K562 (cell line): ENCODE results near the gene SYT7. TPM values are rescaled to one million over a fixed set of nuclear protein-coding genes. Genes with fewer than 3 reads are reported as not detected.
A peak's percentile ranks its signal among the peaks of the same experiment; 100 is the strongest.

ENCODE experiments used
- ATAC-seq: fragments of 200-7000 bp; cut with Tn5 transposase; 3 replicates; pipeline ENCODE4 v1.9.1; 2020; ENCODE audit warnings: moderate library complexity
- BruUV-seq: library from RNA; stranded (reverse); fragments of 400-500 nt; replicated peaks from 2 replicates; lab custom pipeline; 2021; lab: Mats Ljungman, UMichigan
- CTCF ChIA-PET: fragments of 300-600 bp; formaldehyde crosslinking; extraction: SDS; loops from one replicate; lab custom pipeline; 2021; ENCODE audit warnings: low intra/inter-chr PET ratio; lab: Yijun Ruan, JAX
- POLR2A ChIA-PET: fragments of 300-600, 350-650 bp; sonication (Branson Sonifier 250); formaldehyde crosslinking; extraction: SDS; loops from one replicate; lab custom pipeline; 2021; ENCODE audit warnings: antibody characterized with exemption, inconsistent platforms; lab: Yijun Ruan, JAX
- DNase-seq, 4 experiments: peaks; one replicate each; pipeline versions ENCODE4 v3.0.0 to v3.0.0-alpha.2; 2011 to 2018; ENCODE audit warnings: low spot score in 3 of 4, mixed read lengths in 3 of 4; ENCODE audit errors: extremely low read depth in 1 of 4
- FAIRE-seq: peaks from 2 replicates; lab custom pipeline; 2011; peaks lifted over from hg19 to GRCh38; lab: Jason Lieb, UNC
- H2AFZ ChIP-seq: 2 replicates; pipeline ENCODE4 v1.6.0; 2011; ENCODE audit warnings: low read depth, low read length, control low read depth, inconsistent platforms
- H3K27ac ChIP-seq: fragments of 200-600 bp; 3 replicates; pipeline ENCODE4 v1.8.0; 2011; ENCODE audit warnings: low read depth, mild to moderate bottlenecking, control low read depth, inconsistent platforms, low read length, moderate library complexity, mixed read lengths; ENCODE audit errors: extremely low read depth
- H3K27me3 ChIP-seq, 2 experiments: fragments of 300-600 bp in 1 of 2; 2 replicates in 1 of 2; 3 replicates in 1 of 2; pipeline versions ENCODE4 v1.6.0 to v1.8.0; 2011; ENCODE audit warnings: inconsistent platforms in 2 of 2, low read length in 2 of 2, mild to moderate bottlenecking in 1 of 2, mixed read lengths in 1 of 2, moderate library complexity in 1 of 2; ENCODE audit not compliant: control insufficient read depth in 2 of 2, insufficient read depth in 2 of 2
- H3K36me3 ChIP-seq: fragments of 300-600 bp; 3 replicates; pipeline ENCODE4 v1.8.0; 2011; ENCODE audit warnings: mild to moderate bottlenecking, low read length, inconsistent platforms; ENCODE audit not compliant: control insufficient read depth, insufficient read depth
- H3K4me1 ChIP-seq, 2 experiments: fragments of 200-600 bp in 1 of 2; replicated peaks in 1 of 2; 2 replicates in 1 of 2; 3 replicates in 1 of 2; pipeline versions ENCODE4 v1.5.1 to v1.8.0; 2011; ENCODE audit warnings: inconsistent platforms in 2 of 2, low read length in 2 of 2, mild to moderate bottlenecking in 1 of 2, mixed read lengths in 1 of 2, moderate library complexity in 1 of 2; ENCODE audit not compliant: control insufficient read depth in 2 of 2, insufficient read depth in 2 of 2
- H3K4me2 ChIP-seq: 2 replicates; pipeline ENCODE4 v1.6.1; 2011; ENCODE audit warnings: low read length, control low read depth, inconsistent platforms, mixed read lengths; ENCODE audit not compliant: insufficient read depth
- H3K4me3 ChIP-seq: fragments of 200-600 bp; sonication (generic), shearing (Covaris generic); 2 replicates; pipeline ENCODE4 v1.5.1; 2016; ENCODE audit warnings: control low read depth, inconsistent platforms
- H3K79me2 ChIP-seq: fragments of 200-600 bp; 3 replicates; pipeline ENCODE4 v1.8.0; 2011; ENCODE audit warnings: low read length, inconsistent platforms; ENCODE audit not compliant: control insufficient read depth, insufficient read depth
- H3K9ac ChIP-seq, 2 experiments: 2 replicates each; pipeline versions ENCODE4 v1.6.0 to v1.6.1; 2011; ENCODE audit warnings: low read depth in 2 of 2, low read length in 2 of 2, control low read depth in 1 of 2, inconsistent platforms in 1 of 2, mild to moderate bottlenecking in 1 of 2, mixed read lengths in 1 of 2; ENCODE audit not compliant: insufficient read depth in 1 of 2
- H3K9me1 ChIP-seq: one replicate; pipeline ENCODE4 v1.6.0; 2011; ENCODE audit warnings: inconsistent platforms, mild to moderate bottlenecking, low read length, moderate library complexity; ENCODE audit not compliant: control insufficient read depth, insufficient read depth
- H3K9me3 ChIP-seq: replicated peaks from 2 replicates; pipeline ENCODE4 v1.5.1; 2011; ENCODE audit warnings: low read depth, low read length, inconsistent platforms; ENCODE audit not compliant: control insufficient read depth, insufficient read depth
- H4K20me1 ChIP-seq: replicated peaks from 2 replicates; pipeline ENCODE4 v1.6.1; 2011; ENCODE audit warnings: low read length, inconsistent platforms, mixed read lengths; ENCODE audit not compliant: control insufficient read depth, insufficient read depth
- ERF ChIP-seq: fragments of 450-650 bp; formaldehyde crosslinking; IDR thresholded peaks from 2 replicates; pipeline ENCODE4 v1.4.0; 2020; ENCODE audit warnings: mild to moderate bottlenecking, mixed read lengths
- KLF1 ChIP-seq: fragments of 450-650 bp; IDR thresholded peaks from 2 replicates; pipeline ENCODE4 v1.6.1; 2016; ENCODE audit warnings: missing genetic modification characterization, missing compliant biosample characterization
- REST ChIP-seq, 2 experiments: fragments of 450-650 bp; formaldehyde crosslinking in 1 of 2; IDR thresholded peaks; 2 replicates each; pipeline versions ENCODE4 v1.4.0 to v1.6.1; 2014 to 2020; ENCODE audit warnings: mild to moderate bottlenecking in 2 of 2, borderline replicate concordance in 1 of 2, low read depth in 1 of 2
- SMC3 ChIP-seq: conservative IDR thresholded peaks from 2 replicates; pipeline ENCODE4 v1.6.1; 2011; ENCODE audit warnings: low read depth, low read length, improper control_type of control experiment; ENCODE audit not compliant: insufficient read depth
- STAG1 ChIP-seq: sonication (generic); formaldehyde crosslinking; IDR thresholded peaks from 2 replicates; pipeline ENCODE4 v1.5.0; 2020; ENCODE audit warnings: missing genetic modification reagents, borderline replicate concordance
- TCFL5 ChIP-seq: fragments of 250-450 bp; sonication (Bioruptor Pico); conservative IDR thresholded peaks from 2 replicates; pipeline ENCODE4 v1.6.1; 2021; ENCODE audit warnings: mild to moderate bottlenecking, moderate library complexity, matching md5 sums
- XRCC5 ChIP-seq: fragments of 200-400 bp; formaldehyde crosslinking; IDR thresholded peaks from 2 replicates; pipeline ENCODE4 v1.6.1; 2017; ENCODE audit warnings: low read depth, mild to moderate bottlenecking, low read length
- ZKSCAN3 ChIP-seq: fragments of 250-450 bp; sonication (Bioruptor Pico); IDR thresholded peaks from 2 replicates; pipeline ENCODE4 v1.4.0; 2020
- WGBS: fragments of 100-300 bp; shearing (Covaris generic); methylation state at CpG from one replicate; pipeline ENCODE4 v1.1.6; 2016; ENCODE audit warnings: low coverage, mixed read lengths; ENCODE audit not compliant: insufficient coverage; ENCODE audit errors: missing lambda C conversion rate; 5-methylcytosine and 5-hydroxymethylcytosine counted together
- in situ Hi-C: fragments of 300-500 bp; cut with MboI; formaldehyde crosslinking; loops from 4 replicates; pipeline ENCODE4 v1.15.0; 2018; ENCODE audit warnings: inconsistent platforms, mixed read lengths
- intact Hi-C: fragments of 100-400 bp; cut with micrococcal nuclease; formaldehyde crosslinking; loops from 2 replicates; pipeline ENCODE4 v1.14.2; 2022
- polyA plus RNA-seq, 8 experiments: library from polyadenylated mRNA; depleted of rRNA in 4 of 8; stranded (reverse) in 5 of 8; unstranded in 3 of 8; fragments of >200 nt; fragmentation: Nextera tagmentation in 2 of 8; fragmentation: Illumina TruSeq in 1 of 8; extraction: Ambion mirVana in 2 of 8; extraction: Trizol in 1 of 8; gene quantifications; 2 replicates each; pipeline versions ENCODE4 v1.2.1 to v1.2.3, GENCODE V29; 2011 to 2014; ENCODE audit warnings: inconsistent platforms in 1 of 8, missing spikeins in 1 of 8
- total RNA-seq, 7 experiments: library from RNA; depleted of rRNA in 6 of 7; stranded (reverse); fragments of >200 nt in 6 of 7; fragmentation: Illumina TruSeq in 2 of 7; extraction: Trizol in 2 of 7; gene quantifications; 2 replicates each; pipeline versions ENCODE4 v1.2.1 to v1.2.3, GENCODE V29; 2011 to 2021; ENCODE audit warnings: low replicate concordance in 1 of 7

SYT7 gene
- total and polyA plus RNA-seq, 9 of the 15 experiments (the other 6 are each of a cell fraction or from before 2014, with no cell fraction given) = 0.01 to 0.51 (median 0.16) TPM; not detected in 1

GRCh38 chr11:61627850-61628661 is 47.2 kb upstream of the SYT7 start:
- Histone ChIP-seq H3K79me2 (no peaks in the 10 kb centered on the region), H3K9me1 (no peaks in the 10 kb centered on the region), H3K4me3 (no peak overlapping the region), H2AFZ (no peak overlapping the region), H4K20me1 (peaks cover 18% of the 10 kb centered on the region), H3K27me3 (peaks cover 19 to 58% of the 10 kb centered on the region in 2 experiments; a peak in 4 of 5 replicates), H3K4me1 (no peaks in the 10 kb centered on the region), H3K9me3 (no peaks in the 10 kb centered on the region), H3K4me2 (no peak overlapping the region), H3K9ac (no peak overlapping the region), H3K27ac (no peak overlapping the region), H3K36me3 (no peaks in the 10 kb centered on the region)
- ATAC-seq (peak; percentile 94), DNase-seq (peak; percentile 61 to 74 (median 67)), FAIRE-seq (peak; percentile 77)
- no TSS peak for BruUV-seq
- WGBS = 26% methylated on average over 13 of the region's 13 CpGs
- CTCF ChIA-PET = interaction anchor here (0.6 to 1.4 kb wide), 5 partner anchors 48 to 292 kb away, joined by 3 to 5 read pairs (median 3); no protein-coding TSS in a partner anchor
- in situ Hi-C loops (no loop called here), intact Hi-C loops (loop anchor here (5.0 kb wide), 1 partner anchor 61 kb away; no protein-coding TSS in a partner anchor)
- POLR2A ChIA-PET = interaction anchor here (1.4 kb wide), 1 partner anchor 19 kb away, joined by 5 read pairs; no protein-coding TSS in a partner anchor
- TF ChIP-seq KLF1 = no peak
- peak; percentile 57; the same call in 1 of the 2 replicates for TF ChIP-seq STAG1 (CRISPR knock-in tag)
- TF ChIP-seq ERF = no peak
- TF ChIP-seq REST (IDR thresholded peaks at IDR 0.05; ENCODE audit: borderline replicate concordance) = peak; percentile 64; the same call in 1 of the 2 replicates
- no peak for TF ChIP-seq REST (CRISPR knock-in tag; IDR thresholded peaks at IDR 0.05; ENCODE audit: low read depth)
- 0 out of 2 replicates have a peak, but pooled peaks have one; percentile 48 for TF ChIP-seq XRCC5
- TF ChIP-seq ZKSCAN3 = no peak
- peak; percentile 61 for TF ChIP-seq SMC3
- TF ChIP-seq TCFL5 (CRISPR knock-in tag) = no peak
